GM12878 (cell line): ENCODE results near the gene OSBPL10. TPM values are rescaled to one million over a fixed set of nuclear protein-coding genes. Genes with fewer than 3 reads are reported as not detected.

ENCODE experiments used
- ATAC-seq: fragments of 200-7000 bp; cut with Tn5 transposase; 3 replicates; pipeline ENCODE4 v1.9.1; 2020; ENCODE audit warnings: mild to moderate bottlenecking, moderate library complexity
- BruUV-seq: library from RNA; stranded (reverse); fragments of 400-500 nt; replicated peaks from 2 replicates; lab custom pipeline; 2021; lab: Mats Ljungman, UMichigan
- CTCF ChIA-PET: fragments of 300-600 bp; sonication (Branson Sonifier 250); formaldehyde crosslinking; extraction: SDS; loops from one replicate; lab custom pipeline; 2021; ENCODE audit warnings: inconsistent platforms; lab: Yijun Ruan, JAX
- POLR2A ChIA-PET: fragments of 350-600 bp; formaldehyde crosslinking; extraction: SDS; loops from one replicate; lab custom pipeline; 2021; ENCODE audit warnings: inconsistent platforms; lab: Charles Lee
- RAD21 ChIA-PET: fragments of 300-600 bp; sonication (Branson Sonifier 250); formaldehyde crosslinking; loops from one replicate; lab custom pipeline; 2023; ENCODE audit warnings: antibody characterized with exemption; ENCODE audit not compliant: unreplicated experiment; lab: Charles Lee
- SMC1A ChIA-PET: fragments of 300-600 bp; sonication (Branson Sonifier 250); formaldehyde crosslinking; loops from one replicate; lab custom pipeline; 2023; ENCODE audit not compliant: unreplicated experiment, uncharacterized antibody; lab: Charles Lee
- DNase-seq: peaks from one replicate; pipeline ENCODE4 v3.0.0-alpha.2; 2011; ENCODE audit warnings: low read depth, low spot score
- FAIRE-seq: peaks from 3 replicates; lab custom pipeline; 2011; peaks lifted over from hg19 to GRCh38; lab: Jason Lieb, UNC
- H2AFZ ChIP-seq: 2 replicates; pipeline ENCODE4 v1.6.0; 2011; ENCODE audit warnings: low read depth, low read length, control low read depth; ENCODE audit not compliant: control insufficient read depth
- H3K27ac ChIP-seq: 2 replicates; pipeline ENCODE4 v1.5.1; 2011; ENCODE audit warnings: control low read depth; ENCODE audit not compliant: control insufficient read depth, insufficient read depth
- H3K27me3 ChIP-seq, 2 experiments: replicated peaks in 1 of 2; 2 replicates each; pipeline versions ENCODE4 v1.6.0 to v1.6.1; 2011; ENCODE audit warnings: low read length in 1 of 2; ENCODE audit not compliant: control insufficient read depth in 2 of 2, insufficient read depth in 2 of 2
- H3K36me3 ChIP-seq, 2 experiments: 2 replicates each; pipeline ENCODE4 v1.5.1; 2011; ENCODE audit warnings: low read length in 1 of 2; ENCODE audit not compliant: control insufficient read depth in 2 of 2, insufficient read depth in 2 of 2
- H3K4me1 ChIP-seq: 2 replicates; pipeline ENCODE4 v1.6.1; 2011; ENCODE audit warnings: mild to moderate bottlenecking, low read length, moderate library complexity, mixed read lengths; ENCODE audit not compliant: control insufficient read depth, insufficient read depth
- H3K4me2 ChIP-seq: 2 replicates; pipeline ENCODE4 v1.6.0; 2011; ENCODE audit warnings: control low read depth; ENCODE audit not compliant: control insufficient read depth, insufficient read depth
- H3K4me3 ChIP-seq: fragments of 200-600 bp; sonication (generic); 2 replicates; pipeline ENCODE4 v1.5.1; 2016
- H3K79me2 ChIP-seq: 2 replicates; pipeline ENCODE4 v1.6.0; 2011; ENCODE audit warnings: low read length; ENCODE audit not compliant: control insufficient read depth, insufficient read depth
- H3K9ac ChIP-seq: 2 replicates; pipeline ENCODE4 v1.8.0; 2011; ENCODE audit warnings: low read length, control low read depth, mixed read lengths; ENCODE audit not compliant: control insufficient read depth, insufficient read depth
- H3K9me3 ChIP-seq: replicated peaks from 3 replicates; pipeline ENCODE4 v1.5.1; 2011; ENCODE audit warnings: mild to moderate bottlenecking, low read length; ENCODE audit not compliant: control insufficient read depth, insufficient read depth
- H4K20me1 ChIP-seq: 2 replicates; pipeline ENCODE4 v1.6.0; 2011; ENCODE audit not compliant: control insufficient read depth, insufficient read depth
- BMI1 ChIP-seq: fragments of 450-650 bp; IDR thresholded peaks from 2 replicates; pipeline ENCODE4 v1.6.1; 2016; ENCODE audit warnings: mild to moderate bottlenecking, moderate library complexity, borderline replicate concordance
- CBX3 ChIP-seq: fragments of 200-600 bp; sonication (generic); IDR thresholded peaks from 2 replicates; pipeline ENCODE4 v1.6.1; 2016; ENCODE audit warnings: low read depth, borderline replicate concordance
- CEBPZ ChIP-seq: fragments of 150-350 bp; IDR thresholded peaks from 2 replicates; pipeline ENCODE4 v1.6.1; 2016; ENCODE audit warnings: low read depth, low read length
- CUX1 ChIP-seq: IDR thresholded peaks from 2 replicates; pipeline ENCODE4 v1.6.1; 2012; ENCODE audit warnings: improper control_type of control experiment, low read depth, low read length; ENCODE audit not compliant: insufficient replicate concordance
- DPF2 ChIP-seq: fragments of 450-650 bp; IDR thresholded peaks from 2 replicates; pipeline ENCODE4 v1.6.1; 2017; ENCODE audit warnings: mild to moderate bottlenecking
- IKZF2 ChIP-seq, 2 experiments: fragments of 450-650 bp; IDR thresholded peaks; 2 replicates each; pipeline ENCODE4 v1.6.1; 2017; ENCODE audit warnings: mild to moderate bottlenecking in 2 of 2, moderate library complexity in 2 of 2
- KDM1A ChIP-seq: fragments of 200-600 bp; sonication (generic); IDR thresholded peaks from 2 replicates; pipeline ENCODE4 v1.6.1; 2016; ENCODE audit warnings: borderline replicate concordance
- KLF5 ChIP-seq: fragments of 450-650 bp; IDR thresholded peaks from 2 replicates; pipeline ENCODE4 v1.6.1; 2014; ENCODE audit warnings: mild to moderate bottlenecking; ENCODE audit not compliant: partially characterized antibody
- MTA3 ChIP-seq: IDR thresholded peaks from 2 replicates; pipeline ENCODE4 v1.6.1; 2012; ENCODE audit warnings: low read length, inconsistent platforms, borderline replicate concordance
- ZNF384 ChIP-seq: IDR thresholded peaks from 2 replicates; pipeline ENCODE4 v1.6.1; 2012; ENCODE audit warnings: low read depth, mild to moderate bottlenecking, low read length, improper control_type of control experiment, borderline replicate concordance
- ZNF592 ChIP-seq: fragments of 450-650 bp; IDR thresholded peaks from 2 replicates; pipeline ENCODE4 v1.6.1; 2017; ENCODE audit warnings: mild to moderate bottlenecking, moderate library complexity
- WGBS: methylation state at CpG from one replicate; pipeline ENCODE4 v1.1.6; 2016; ENCODE audit warnings: low lambda C conversion rate; ENCODE audit not compliant: insufficient replicate concordance, insufficient coverage; ENCODE audit errors: missing lambda C conversion rate; 5-methylcytosine and 5-hydroxymethylcytosine counted together
- in situ Hi-C: fragments of 300-500 bp; cut with MboI; formaldehyde crosslinking; loops from 9 replicates; pipeline ENCODE4 v1.14.3; 2018; ENCODE audit warnings: mixed read lengths
- intact Hi-C: fragments of 100-400 bp; cut with micrococcal nuclease; formaldehyde crosslinking; loops from one replicate; pipeline ENCODE4 v1.14.2; 2022; ENCODE audit not compliant: unreplicated experiment
- polyA plus RNA-seq, 11 experiments: library from polyadenylated mRNA; depleted of rRNA in 4 of 11; unstranded in 6 of 11; stranded (reverse) in 5 of 11; fragments of >200 nt; fragmentation: Nextera tagmentation in 4 of 11; fragmentation: Illumina TruSeq in 1 of 11; extraction: Ambion mirVana in 4 of 11; extraction: Trizol in 1 of 11; gene quantifications; 1 replicate in 1 of 11; 2 replicates in 10 of 11; pipeline versions ENCODE4 v1.2.1 to v1.2.3, GENCODE V29; 2011 to 2016; ENCODE audit warnings: inconsistent platforms in 2 of 11, missing spikeins in 2 of 11, low read depth in 1 of 11
- total RNA-seq, 4 experiments: library from RNA; depleted of rRNA in 3 of 4; stranded (reverse); fragments of >200 nt in 3 of 4; fragmentation: Illumina TruSeq in 1 of 4; extraction: Trizol in 1 of 4; gene quantifications; 2 replicates each; pipeline versions ENCODE4 v1.2.1 to v1.2.3, GENCODE V29; 2013 to 2021

Gene OSBPL10
- total and polyA plus RNA-seq, 10 of the 15 experiments (the other 5 are each of a cell fraction or from before 2014, with no cell fraction given) = 0.03 to 0.25 (median 0.09) TPM; not detected in 5

GRCh38 chr3:31798840-31799239 lies 182.2 kb downstream of the OSBPL10 start:
- 94% methylated on average over 4 of the region's 4 CpGs for whole genome bisulfite sequencing
- H3K27me3 ChIP-seq = no peaks in the 10 kb centered on the region
- in situ Hi-C loops (no loop called here), intact Hi-C loops (no loop called here)
- POLR2A ChIA-PET = no interaction called here
- CTCF ChIA-PET = no interaction called here
- no peak for ATAC-seq
- RAD21 ChIA-PET = no interaction called here
- DNase-seq = no peak
- H2AFZ ChIP-seq = no peak overlapping the region
- SMC1A ChIA-PET = no interaction called here
- no peak for FAIRE-seq
- no peaks in the 10 kb centered on the region; the same call in 2 of the 3 replicates for H3K9me3 ChIP-seq
- no peaks in the 10 kb centered on the region for H3K79me2 ChIP-seq
- H4K20me1 ChIP-seq = no peaks in the 10 kb centered on the region
- no peak overlapping the region for H3K4me2 ChIP-seq
- no peaks in the 10 kb centered on the region for H3K36me3 ChIP-seq
- no TSS peak for BruUV-seq
- H3K4me3 ChIP-seq = no peak overlapping the region
- H3K4me1 ChIP-seq = no peaks in the 10 kb centered on the region
- H3K27ac ChIP-seq = no peak overlapping the region
- no peak overlapping the region for H3K9ac ChIP-seq
- no peak for TF ChIP-seq IKZF2 (IDR thresholded peaks at IDR 0.05)
- TF ChIP-seq ZNF592 = no peak
- no peak for TF ChIP-seq CBX3
- TF ChIP-seq DPF2 = no peak
- TF ChIP-seq KLF5 = no peak
- no peak for TF ChIP-seq BMI1
- TF ChIP-seq CUX1 = no peak
- TF ChIP-seq ZNF384 = no peak
- TF ChIP-seq CEBPZ = no peak
- no peak for TF ChIP-seq KDM1A
- TF ChIP-seq MTA3 = no peak
